T-helper 9 cell (primary cell): Measurements from ENCODE around the gene GALNT9.
"Not testable (repeated sequence)": the region's sequence is repeated elsewhere in the genome, so short reads cannot be mapped to it uniquely, and the experiment has no call there.

Experiments used
- DNase-seq: peaks from one replicate; pipeline ENCODE4 v3.0.0-alpha.2; 2020

Gene GALNT9

GRCh38 chr12:132358241-132359225, 29.1 kb upstream of the GALNT9 start:
- not testable (repeated sequence) for DNase-seq

DNA sequence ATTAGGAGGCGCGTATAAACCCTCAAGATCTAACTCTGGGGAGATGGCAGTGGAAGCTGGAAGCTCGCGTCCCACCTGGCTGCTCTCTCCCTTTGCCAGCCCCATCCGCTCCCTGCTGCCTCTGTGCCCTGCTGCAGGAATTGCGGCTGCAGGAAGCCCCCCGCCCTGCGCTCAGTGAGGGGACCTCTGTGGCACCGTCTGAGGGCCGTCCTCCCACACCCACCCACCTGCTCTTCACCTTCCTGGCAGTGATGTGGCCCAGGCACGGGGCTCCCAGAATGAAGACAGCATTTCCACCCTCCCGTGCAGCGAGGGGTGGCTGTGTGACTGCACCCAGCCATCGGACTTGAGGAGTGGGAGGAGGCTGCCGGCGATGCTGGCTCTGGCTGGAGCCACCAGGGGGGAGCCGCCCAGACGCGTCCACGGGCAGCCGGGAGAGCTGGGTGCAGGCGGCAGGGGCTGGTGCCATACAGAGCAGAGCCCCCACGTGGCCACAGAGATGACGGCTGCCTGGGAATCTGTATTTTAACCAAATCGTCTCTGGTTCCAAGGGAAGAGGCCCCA, 28.3 kb upstream of the GALNT9 start:
- DNase-seq: no peak

GRCh38 chr12:132356691-132357622, 27.6 kb upstream of the GALNT9 start:
- no peak for DNase-seq

GRCh38 chr12:132355742-132356681, 26.6 kb upstream of the GALNT9 start:
- DNase-seq: no peak

GRCh38 chr12:132354982-132355680, 25.7 kb upstream of the GALNT9 start:
- DNase-seq: no peak

- no peak for DNase-seq
These were observed 25.0 kb upstream of the GALNT9 start for GRCh38 chr12:132354211-132354981.

- DNase-seq: no peak
These were observed 24.4 kb upstream of the GALNT9 start for GRCh38 chr12:132353811-132354210.

- no peak for DNase-seq
These were observed 23.8 kb upstream of the GALNT9 start for GRCh38 chr12:132352896-132353800.

GRCh38 chr12:132351751-132352495, 22.5 kb upstream of the GALNT9 start:
- no peak for DNase-seq

DNA sequence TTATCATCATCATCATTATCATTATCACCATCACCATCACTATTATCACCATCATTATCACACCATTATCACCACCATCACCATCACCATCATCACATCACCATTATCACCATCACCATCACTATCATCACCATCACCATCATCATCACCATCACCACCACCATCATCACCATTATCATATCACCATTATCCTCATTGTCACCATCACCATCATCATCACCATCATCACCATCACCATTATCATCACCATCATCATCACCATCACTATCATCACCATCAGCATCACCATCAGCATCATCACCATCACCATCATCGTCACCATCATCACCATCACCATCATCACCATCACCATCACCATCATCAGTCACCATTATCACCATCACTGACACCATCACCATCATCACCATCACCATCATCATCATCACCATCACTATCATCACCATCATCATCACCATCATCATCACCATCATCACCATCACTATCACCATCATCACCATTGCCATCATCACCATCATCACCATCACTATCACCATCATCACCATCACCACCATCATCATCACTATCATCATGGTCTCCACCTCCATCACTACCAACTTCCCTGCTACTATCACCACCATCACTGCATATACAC, 20.2 kb upstream of the GALNT9 start:
- no peak for DNase-seq

DNA sequence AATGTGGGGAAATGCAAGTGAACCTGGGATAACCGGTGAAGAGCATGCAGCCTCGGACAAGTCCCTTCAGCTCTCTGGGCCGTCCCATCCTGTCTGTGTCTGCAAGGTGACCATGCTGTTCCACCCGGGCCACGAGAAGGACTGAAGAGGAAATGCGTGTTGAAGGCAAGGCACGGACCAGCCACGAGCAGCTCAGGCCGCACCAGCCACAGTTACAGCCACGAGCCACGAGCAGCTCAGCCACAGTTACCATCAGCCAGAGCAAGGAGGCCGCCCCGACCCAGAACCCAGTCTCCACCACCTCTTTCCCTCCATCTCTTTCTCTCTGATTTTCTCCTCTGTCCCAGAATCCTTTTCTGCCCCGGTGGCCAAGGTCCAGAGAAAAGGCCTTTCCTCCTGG, 18.8 kb upstream of the GALNT9 start:
- DNase-seq: no peak

DNA sequence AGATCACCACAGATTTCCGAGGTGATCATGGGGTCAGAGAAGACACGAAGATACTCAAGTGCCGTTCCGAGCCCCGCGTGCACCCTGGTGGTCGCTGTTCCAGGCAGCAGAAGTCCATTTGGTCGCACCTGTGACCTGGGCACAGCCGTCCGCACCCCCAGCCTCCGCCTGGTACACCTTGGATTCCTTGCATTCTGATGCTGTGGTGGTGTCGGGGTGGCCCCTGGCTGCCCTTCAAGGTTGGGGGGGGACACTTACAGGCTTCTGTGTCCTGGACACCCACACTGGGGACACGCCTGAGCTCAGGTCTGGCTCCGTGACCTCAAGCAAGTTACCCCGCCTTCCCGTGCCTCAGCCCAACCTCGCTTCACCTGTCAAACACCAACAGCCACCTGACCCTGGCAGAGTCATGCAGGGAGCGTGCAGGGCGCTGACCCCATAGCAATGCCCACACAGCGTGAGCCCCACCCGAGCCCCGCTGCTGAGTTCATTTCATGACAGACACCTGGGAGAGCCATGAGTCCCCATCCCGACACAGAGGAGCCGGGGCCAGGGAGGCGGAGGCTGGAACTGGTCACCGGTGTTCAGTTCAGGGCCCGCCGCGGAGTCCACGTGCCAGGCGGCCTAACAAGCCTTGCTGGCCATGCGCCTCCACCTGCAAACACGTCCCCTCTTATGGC, 17.9 kb upstream of the GALNT9 start:
- DNase-seq: no peak

DNA sequence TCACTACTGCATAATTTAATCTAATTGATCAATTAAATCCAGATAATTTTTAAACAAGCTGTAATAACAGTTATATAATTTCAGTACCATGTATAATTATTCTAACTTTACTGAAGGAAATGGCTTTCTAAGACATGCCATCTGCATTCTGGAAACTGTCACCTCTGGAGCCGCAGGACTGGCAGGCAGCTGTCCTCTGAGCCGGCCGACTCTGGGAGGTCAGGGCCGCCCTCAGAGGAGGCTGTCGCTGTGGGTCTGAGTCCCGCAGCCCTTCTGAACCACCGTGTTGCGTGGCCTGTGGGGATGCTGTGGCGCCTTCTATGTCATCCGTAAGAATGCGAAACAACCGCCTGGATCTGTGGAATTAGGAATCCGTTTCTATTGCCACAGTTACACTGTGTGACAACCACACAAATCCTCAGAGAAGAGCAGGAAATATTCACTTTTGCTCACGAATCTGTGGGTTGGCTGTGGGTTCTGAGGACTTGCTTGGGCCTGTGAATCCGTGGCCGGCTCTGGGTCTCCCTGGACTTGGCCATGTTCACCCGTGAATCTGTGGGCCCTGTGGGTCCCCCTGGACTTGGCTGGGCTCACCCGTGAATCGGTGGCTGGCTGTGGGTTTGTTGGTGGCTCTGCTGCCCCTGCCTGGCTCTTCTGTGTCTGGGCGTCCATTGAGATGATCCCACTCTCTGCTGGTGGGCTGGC, 17.2 kb upstream of the GALNT9 start:
- DNase-seq: no peak

DNA sequence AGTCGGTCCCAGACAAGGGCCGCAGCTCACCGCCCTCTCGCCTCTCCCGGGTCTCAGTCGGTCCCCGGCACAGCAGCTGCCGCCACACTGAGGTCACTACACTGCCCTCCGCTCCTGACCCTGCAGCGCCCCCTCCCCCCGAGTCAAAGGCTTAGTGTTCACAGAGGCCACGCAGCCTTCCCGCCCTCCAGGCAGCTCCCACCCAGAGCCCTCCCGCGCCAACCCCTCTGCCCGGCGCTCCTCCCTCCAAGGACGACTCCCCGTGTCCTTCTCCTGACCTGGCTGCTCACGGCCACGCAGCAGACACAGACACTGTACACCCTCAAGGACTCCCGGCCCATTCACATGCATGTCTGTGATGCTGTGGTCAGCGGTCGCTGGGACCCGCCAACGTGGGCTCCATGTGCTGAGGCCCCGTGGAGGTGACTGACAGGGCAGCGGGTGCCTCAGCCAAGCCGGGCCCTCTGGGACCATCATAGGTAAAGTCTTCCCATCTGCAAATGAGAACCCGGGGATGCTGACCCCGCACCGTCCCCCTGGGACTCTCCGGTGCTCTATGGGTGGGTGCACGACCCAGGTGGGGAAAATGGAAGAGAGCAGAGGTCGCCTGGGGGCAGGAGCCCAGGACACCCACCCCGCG, 16.3 kb upstream of the GALNT9 start:
- DNase-seq: no peak

GRCh38 chr12:132345126-132345525, 15.7 kb upstream of the GALNT9 start:
- no peak for DNase-seq

DNA sequence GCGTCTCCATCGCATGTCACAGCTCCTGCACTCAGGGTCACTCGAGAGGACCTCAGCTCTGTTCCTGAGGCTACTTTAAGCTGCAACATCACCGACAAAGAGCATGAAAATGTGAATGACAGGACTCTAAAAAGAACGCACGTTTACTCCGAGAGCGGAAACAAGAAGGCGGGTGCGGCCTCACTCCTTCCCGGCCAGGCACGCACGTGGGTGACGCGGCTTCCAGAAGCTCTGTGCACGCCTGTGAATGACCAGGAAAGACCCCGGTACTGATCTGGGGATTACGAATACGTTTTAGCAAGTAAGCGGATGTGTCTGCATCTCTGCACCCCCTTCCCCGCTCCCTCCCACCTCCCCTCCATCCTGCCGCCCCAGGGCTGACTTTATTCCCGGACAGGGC, 15.2 kb upstream of the GALNT9 start:
- DNase-seq: no peak
